ENCODE measurements around the gene LDLRAD3. TPM values are rescaled to one million over a fixed set of nuclear protein-coding genes. Genes with fewer than 3 reads are reported as not detected.

The LDLRAD3 gene
- total RNA-seq, 1 donor from 2014 or later: 39.1 TPM

- H3K4me1 Mint-ChIP-seq: peaks cover 36% of the 10 kb centered on the region
- H3K27ac Mint-ChIP-seq: no peak overlapping the region
- no peaks in the 10 kb centered on the region for H3K27me3 Mint-ChIP-seq (ENCODE audit: low read depth)
- peaks cover 16% of the 10 kb centered on the region for H3K36me3 Mint-ChIP-seq
- H3K4me3 Mint-ChIP-seq: no peak overlapping the region
- H3K9me3 Mint-ChIP-seq: peaks cover 11% of the 10 kb centered on the region
- TF ChIP-seq, protein P1, sequence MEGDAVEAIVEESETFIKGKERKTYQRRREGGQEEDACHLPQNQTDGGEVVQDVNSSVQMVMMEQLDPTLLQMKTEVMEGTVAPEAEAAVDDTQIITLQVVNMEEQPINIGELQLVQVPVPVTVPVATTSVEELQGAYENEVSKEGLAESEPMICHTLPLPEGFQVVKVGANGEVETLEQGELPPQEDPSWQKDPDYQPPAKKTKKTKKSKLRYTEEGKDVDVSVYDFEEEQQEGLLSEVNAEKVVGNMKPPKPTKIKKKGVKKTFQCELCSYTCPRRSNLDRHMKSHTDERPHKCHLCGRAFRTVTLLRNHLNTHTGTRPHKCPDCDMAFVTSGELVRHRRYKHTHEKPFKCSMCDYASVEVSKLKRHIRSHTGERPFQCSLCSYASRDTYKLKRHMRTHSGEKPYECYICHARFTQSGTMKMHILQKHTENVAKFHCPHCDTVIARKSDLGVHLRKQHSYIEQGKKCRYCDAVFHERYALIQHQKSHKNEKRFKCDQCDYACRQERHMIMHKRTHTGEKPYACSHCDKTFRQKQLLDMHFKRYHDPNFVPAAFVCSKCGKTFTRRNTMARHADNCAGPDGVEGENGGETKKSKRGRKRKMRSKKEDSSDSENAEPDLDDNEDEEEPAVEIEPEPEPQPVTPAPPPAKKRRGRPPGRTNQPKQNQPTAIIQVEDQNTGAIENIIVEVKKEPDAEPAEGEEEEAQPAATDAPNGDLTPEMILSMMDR (IDR thresholded peaks at IDR 0.05; ENCODE audit: unreplicated experiment): peak; percentile 31
- no peak for DNase-seq (ENCODE audit: low spot score in 2 of 2, unreplicated experiment in 2 of 2)
Measured at GRCh38 chr11:36056160-36056751, 112.4 kb downstream of the LDLRAD3 start.

- Mint-ChIP-seq H3K4me3 (no peak overlapping the region), H3K9me3 (peaks cover 11% of the 10 kb centered on the region), H3K36me3 (peaks cover 16% of the 10 kb centered on the region), H3K4me1 (peaks cover 27% of the 10 kb centered on the region), H3K27me3 (ENCODE audit: low read depth) (no peaks in the 10 kb centered on the region), H3K27ac (no peak overlapping the region)
- no peak for DNase-seq (ENCODE audit: low spot score in 2 of 2, unreplicated experiment in 2 of 2)
- TF ChIP-seq, protein P1 (IDR thresholded peaks at IDR 0.05; ENCODE audit: unreplicated experiment): no peak
Measured at GRCh38 chr11:36057379-36058042, 113.6 kb downstream of the LDLRAD3 start.

GRCh38 chr11:36059660-36060059 is 115.8 kb downstream of the LDLRAD3 start:
- peaks cover 12% of the 10 kb centered on the region for H3K4me1 Mint-ChIP-seq
- no peak overlapping the region for H3K27ac Mint-ChIP-seq
- peaks cover 19% of the 10 kb centered on the region for H3K36me3 Mint-ChIP-seq
- peaks cover 9% of the 10 kb centered on the region for H3K9me3 Mint-ChIP-seq
- TF ChIP-seq, protein P1 (IDR thresholded peaks at IDR 0.05; ENCODE audit: unreplicated experiment): no peak
- H3K27me3 Mint-ChIP-seq (ENCODE audit: low read depth): no peaks in the 10 kb centered on the region
- DNase-seq (ENCODE audit: low spot score in 2 of 2, unreplicated experiment in 2 of 2): no peak
- H3K4me3 Mint-ChIP-seq: no peak overlapping the region

DNA sequence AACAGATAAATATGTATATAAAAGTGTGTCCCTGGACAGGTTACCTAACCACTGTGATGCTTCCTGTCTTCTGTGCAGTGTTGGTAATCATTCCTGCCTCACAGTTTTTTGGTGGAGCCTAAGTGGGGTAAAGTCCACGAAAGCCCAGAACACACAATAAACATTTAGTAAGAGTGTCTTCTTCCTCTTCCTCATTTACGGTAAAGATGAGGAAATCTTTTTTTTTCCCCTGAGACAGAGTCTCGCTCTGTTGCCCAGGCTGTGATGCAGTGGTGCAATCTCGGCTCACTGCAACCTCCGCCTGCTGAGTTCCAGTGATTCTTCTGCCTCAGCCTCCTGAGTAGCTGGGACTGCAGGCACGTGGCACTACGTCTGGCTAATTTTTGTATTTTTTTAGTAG is 117.1 kb downstream of the LDLRAD3 start:
- Mint-ChIP-seq H3K27ac (no peak overlapping the region), H3K9me3 (peaks cover 10% of the 10 kb centered on the region), H3K36me3 (peaks cover 19% of the 10 kb centered on the region), H3K27me3 (ENCODE audit: low read depth) (no peaks in the 10 kb centered on the region), H3K4me1 (peaks cover 4% of the 10 kb centered on the region), H3K4me3 (no peak overlapping the region)
- no peak for DNase-seq (ENCODE audit: low spot score in 2 of 2, unreplicated experiment in 2 of 2)
- TF ChIP-seq, protein P1 (IDR thresholded peaks at IDR 0.05; ENCODE audit: unreplicated experiment): no peak

DNA sequence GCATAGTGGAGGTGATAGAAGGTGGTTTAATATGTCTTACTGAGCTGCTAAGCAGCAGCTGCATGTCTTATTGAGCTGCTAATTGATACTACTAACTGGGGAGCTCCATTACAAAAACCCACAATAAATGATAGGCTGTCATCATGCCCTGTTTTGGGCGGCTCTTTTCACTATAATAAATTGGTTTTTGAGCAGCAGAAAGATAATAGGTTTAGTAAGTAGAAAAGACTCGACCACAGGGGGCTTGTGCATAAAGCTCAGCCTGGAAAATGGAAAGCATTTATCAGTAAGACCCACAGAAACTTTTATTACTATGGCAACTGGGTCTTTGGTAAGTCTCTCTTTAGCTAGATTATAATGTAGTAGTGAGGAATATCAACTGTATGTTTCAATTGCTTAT is 117.6 kb downstream of the LDLRAD3 start:
- peaks cover 15% of the 10 kb centered on the region for H3K9me3 Mint-ChIP-seq
- TF ChIP-seq, protein P1 (IDR thresholded peaks at IDR 0.05; ENCODE audit: unreplicated experiment): no peak
- H3K27me3 Mint-ChIP-seq (ENCODE audit: low read depth): no peaks in the 10 kb centered on the region

More for the DNA sequence above, 117.6 kb downstream of the LDLRAD3 start:
- H3K4me3 Mint-ChIP-seq: no peak overlapping the region
- H3K36me3 Mint-ChIP-seq: peaks cover 25% of the 10 kb centered on the region
- peaks cover 4% of the 10 kb centered on the region for H3K4me1 Mint-ChIP-seq
- no peak overlapping the region for H3K27ac Mint-ChIP-seq
- DNase-seq (ENCODE audit: low spot score in 2 of 2, unreplicated experiment in 2 of 2): no peak
